ENCODE results near the gene AP2A2. TPM values are rescaled to one million over a fixed set of nuclear protein-coding genes. Genes with fewer than 3 reads are reported as not detected.
"Not testable (repeated sequence)": the region's sequence is repeated elsewhere in the genome, so short reads cannot be mapped to it uniquely, and the experiment has no call there.

Gene AP2A2
- polyA plus RNA-seq, 5 donors, result 74.4 to 84.3 (median 79.2) TPM

DNA sequence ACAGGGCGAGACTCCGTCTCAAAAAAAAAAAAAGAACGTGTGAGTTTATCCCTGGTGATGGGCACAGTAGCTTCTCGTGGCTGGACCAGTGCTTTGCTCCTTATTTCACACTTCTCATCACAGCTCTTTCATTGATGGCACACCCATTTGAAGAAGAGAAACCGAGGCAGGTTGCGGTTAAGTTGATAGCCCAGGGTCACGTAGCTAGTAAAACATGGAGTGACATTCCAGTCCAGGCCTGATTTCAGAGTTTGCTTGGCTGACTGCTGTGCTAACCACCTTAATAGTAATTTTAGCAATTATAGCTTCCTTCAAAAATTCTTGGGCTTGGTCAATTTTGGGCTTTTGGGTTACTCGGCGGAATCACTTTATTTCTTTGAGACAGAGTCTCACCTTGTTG, 25.8 kb downstream of the AP2A2 start:
- DNase-seq, result no peak

DNA sequence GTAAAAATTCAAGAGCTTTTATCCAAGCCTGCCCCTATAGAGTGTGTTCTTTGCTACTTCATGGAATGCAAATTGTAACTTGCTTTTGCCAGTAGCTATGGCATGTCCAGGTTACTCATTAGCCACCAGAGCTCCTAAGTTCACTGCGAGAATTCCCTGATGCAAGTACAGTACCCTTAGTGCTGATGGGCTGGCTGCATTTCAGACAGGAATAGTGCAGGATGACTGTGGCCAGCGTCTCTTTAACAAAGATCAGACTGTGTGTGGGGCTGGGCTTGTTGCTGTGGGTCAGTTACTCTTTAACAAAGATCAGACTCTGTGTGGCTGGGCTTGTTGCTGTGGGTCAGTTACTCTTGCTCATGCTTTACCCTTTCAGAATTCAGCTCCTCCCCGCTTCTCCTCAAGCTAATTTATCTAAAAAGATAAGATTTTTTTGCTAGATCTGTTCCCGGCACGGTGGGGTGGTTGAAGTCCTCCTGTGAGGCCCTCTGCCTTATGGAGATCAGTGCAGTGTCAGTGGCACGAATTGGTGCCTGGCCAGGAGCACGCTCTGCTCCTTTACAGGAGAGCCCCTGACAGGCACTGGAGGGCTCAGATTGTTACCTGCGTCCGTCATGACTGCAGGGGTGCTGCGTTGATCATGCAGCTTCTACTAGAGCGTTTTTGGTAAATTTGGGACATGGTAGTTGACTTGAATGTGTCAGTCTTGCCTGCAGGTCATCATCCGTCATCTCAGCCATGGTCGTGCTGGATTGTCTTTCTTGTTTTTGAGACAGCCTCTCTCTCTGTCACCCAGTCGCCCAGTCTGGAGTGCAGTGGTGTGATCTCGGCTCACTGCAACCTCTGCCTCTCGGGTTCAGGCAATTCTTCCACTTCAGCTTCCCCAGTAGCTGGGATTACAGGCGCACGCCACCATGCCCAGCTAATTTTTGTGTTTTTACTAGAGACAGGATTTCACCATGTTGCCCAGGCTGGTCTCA, 27.0 kb downstream of the AP2A2 start:
- DNase-seq, result peak; percentile 42 to 46

DNA sequence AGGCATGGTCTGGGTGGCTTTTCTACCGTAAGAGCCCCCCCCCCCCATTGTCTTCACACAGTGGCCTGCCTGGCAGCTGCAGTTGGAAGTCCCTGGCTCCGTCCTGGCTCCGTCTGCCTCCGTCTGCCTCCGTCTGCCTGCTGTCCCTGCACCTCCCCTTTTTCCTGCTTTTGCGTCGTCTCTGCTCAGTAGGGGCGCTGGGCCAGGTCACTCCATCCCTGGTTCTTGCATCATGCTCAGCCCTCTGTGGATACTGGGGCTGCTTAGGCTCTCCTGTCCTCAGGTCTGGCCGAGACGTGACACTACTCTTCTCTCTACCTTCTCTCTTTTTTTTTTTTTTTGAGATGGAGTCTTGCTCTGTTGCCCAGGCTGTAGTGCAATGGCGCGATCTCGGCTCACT, 27.8 kb downstream of the AP2A2 start:
- DNase-seq, result no peak

DNA sequence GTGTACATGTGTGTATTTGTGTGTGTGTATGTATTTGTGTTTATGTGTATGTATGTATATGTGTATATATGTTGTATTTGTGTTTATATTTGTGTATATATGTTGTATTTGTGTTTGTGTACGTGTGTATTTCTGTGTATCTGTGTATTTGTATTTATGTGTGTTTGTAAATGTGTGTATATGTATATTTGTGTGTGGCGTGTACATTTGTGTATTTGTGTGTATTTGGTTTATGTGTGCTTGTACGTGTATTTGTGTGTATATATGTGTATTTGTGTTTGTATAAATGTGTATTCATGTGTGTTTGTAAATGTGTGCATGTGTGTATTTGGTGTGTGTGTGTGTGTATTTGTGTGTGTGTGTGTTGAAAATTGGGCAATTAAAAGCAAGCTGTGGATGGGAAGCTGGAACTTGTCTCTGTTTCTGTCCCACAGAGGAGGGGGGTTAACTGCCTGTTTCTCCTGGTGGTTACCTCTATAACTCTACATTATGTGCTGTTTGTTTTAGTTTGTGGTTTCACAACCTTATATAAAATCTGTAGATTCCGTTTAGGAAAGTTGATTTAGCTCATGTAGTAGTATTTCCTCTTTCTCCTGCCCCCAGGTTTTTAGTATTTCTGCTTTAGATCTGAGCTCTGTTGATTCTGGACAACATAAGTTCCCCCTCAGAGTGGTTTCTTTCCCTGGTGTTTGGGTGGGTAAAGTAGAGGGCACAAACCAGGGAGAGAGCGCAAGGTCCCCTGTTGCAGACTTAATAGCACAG, 28.9 kb downstream of the AP2A2 start:
- no peak for DNase-seq

DNA sequence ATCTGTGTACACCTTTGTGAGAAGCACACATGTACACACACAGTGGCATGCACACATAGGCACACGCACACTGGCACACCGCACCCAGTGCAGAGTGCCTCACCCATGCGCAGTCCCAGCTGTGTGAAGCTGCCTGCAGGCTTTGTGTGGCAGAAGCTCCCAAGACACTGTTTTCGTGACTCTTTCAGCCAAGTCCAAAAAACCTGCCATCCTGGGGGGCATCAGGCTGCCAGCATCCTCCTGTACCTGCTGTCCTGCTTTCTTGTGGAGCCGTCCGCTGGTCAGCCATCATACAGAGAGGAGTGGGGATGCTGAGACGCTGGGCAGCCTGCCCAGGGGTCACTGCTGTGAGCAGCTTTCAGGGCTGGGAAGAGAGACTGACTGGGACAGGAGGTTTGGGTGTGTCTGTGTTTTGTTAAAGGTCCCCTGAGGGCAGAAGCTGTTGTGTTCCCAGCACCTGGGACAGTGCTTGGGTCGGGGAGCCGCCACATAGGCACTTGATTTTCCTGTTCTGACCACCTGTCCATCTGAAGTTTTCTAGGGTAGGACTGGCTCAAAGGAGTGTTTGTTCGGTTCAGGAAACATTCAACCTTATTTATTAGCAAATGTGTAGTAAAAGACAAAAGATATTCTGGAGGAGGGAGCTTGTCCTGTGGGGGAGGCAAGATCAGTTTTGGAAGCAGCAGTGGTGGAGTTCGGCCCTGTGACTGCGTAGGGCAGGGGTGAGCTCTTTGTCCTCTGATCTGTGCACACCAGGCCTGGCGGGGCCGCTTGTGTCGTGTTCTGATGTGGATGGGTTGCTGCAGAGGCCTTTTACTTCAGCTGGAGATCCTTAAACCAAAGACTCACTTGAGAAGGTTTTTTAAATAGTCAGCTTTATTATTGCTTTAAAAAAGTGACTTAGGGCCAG, 29.7 kb downstream of the AP2A2 start:
- DNase-seq, result no peak

DNA sequence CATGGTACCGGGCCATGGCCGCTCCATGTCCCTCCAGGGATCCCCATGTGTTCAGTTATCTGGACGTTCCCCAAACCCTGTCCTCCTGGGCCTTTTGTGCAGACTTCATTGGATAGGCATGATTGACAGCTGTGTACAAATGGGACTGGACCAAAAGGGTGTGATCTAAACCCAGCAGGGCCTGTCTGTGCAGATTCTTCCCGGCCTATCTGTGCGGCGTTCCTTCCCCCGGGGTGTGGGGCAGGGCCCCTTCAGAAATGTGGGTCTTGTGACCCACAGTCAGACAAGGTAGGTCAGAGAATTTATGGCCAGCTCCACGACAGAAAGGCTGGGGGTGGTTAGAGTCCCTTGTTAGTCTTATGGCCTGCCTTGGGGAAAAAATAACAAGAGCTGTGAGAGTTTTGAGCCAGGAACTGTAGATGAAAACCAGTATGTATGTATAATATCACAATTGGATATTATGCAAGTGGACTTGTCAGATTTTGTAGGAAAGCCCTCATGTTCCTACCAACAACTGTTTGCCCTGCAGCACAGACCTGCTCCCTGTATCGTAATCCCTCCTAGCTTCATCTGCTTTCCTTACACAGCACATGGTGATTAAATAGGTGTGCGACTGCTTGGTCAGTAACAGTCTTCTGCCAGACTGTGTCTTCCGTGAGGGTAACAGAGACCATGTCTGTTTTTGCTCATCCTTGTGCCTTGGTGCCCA, 31.7 kb downstream of the AP2A2 start:
- DNase-seq, result no peak

DNA sequence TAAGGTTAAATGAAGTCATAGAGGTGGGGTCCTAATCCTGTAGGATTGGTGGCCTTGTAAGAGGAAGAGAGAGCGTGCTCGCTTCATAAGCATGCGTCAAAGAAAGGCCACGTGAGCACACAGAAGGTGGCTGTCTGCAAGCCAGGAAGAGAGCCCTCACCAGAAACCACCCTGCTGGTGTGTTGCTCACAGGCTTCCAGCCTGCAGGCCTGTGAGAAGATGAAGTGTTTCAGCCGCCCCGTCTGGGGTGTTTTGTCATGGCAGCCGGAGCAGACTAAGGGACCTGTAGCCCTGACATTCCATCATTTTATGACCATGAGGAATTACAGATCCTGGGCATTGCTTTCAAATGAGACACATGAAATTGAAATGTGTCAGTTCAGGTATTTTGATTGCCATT, 32.4 kb downstream of the AP2A2 start:
- no peak for DNase-seq

DNA sequence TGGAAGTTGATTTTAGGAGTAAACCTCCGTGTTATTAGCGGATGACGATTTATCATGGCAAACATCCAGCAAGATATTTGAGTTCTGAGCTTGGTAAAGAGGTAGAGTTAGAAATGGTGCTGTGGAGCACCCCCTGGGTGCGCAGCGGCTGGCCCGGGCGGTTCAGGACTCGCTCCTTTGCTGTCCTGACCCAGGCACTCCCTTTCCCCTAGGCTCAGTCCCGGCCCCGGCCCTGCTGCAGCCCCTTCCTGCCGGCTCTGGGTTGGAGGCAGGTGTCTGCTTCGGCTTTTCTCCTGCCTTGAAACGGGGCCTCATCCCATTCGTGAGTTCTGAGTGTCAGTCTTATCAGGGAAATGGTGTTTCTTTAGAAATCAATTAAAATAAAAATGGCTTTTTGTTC, 33.4 kb downstream of the AP2A2 start:
- no peak for DNase-seq

DNA sequence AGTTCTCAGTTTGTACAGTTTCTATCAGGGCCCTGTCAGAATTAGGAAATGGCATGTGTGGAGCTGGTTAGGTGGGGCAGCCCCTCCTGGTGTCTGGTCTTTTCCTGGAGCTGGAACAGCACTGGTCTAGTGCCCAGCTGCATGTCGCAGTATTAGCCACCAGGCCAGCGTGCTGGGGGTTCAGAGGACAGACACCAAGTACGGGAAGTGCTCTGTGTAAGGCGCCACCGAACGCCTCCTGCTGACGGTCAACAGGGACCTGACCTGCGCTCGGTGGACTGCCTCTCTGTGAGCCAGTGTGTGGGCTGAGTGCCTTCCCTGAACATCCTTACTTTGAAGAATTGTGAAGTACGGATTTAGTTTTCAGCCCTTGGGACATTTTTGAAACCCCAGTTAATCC, 33.9 kb downstream of the AP2A2 start:
- DNase-seq, result no peak

DNA sequence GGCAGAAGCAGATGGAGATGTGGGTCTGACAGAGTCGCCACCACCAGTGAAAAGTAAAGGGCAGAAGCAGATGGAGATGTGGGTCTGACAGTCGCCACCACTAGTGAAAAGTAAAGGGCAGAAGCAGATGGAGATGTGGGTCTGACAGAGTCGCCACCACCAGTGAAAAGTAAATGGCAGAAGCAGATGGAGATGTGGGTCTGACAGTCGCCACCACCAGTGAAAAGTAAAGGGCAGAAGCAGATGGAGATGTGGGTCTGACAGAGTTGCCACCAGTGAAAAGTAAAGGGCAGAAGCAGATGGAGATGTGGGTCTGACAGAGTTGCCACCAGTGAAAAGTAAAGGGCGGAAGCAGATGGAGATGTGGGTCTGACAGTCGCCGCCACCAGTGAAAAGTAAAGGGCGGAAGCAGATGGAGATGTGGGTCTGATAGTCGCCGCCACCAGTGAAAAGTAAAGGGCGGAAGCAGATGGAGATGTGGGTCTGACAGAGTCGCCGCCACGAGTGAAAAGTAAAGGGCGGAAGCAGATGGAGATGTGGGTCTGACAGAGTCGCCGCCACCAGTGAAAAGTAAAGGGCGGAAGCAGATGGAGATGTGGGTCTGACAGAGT, 35.7 kb downstream of the AP2A2 start:
- not testable (repeated sequence) for DNase-seq

DNA sequence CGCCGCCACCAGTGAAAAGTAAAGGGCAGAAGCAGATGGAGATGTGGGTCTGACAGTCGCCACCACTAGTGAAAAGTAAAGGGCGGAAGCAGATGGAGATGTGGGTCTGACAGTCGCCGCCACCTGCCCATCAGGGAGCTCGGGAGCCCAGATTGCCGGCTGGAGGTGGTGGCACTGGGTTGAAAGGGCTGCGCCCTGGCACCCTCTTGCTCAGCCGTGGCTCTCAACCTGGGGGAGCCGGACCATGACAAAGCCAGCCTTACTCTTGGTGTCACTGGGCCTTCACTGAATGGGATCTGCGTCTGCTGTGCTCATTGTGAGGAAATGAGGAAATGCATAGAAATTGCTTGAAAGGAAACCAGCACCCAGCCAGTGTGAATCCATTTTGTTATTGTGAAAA, 36.3 kb downstream of the AP2A2 start:
- no peak for DNase-seq

DNA sequence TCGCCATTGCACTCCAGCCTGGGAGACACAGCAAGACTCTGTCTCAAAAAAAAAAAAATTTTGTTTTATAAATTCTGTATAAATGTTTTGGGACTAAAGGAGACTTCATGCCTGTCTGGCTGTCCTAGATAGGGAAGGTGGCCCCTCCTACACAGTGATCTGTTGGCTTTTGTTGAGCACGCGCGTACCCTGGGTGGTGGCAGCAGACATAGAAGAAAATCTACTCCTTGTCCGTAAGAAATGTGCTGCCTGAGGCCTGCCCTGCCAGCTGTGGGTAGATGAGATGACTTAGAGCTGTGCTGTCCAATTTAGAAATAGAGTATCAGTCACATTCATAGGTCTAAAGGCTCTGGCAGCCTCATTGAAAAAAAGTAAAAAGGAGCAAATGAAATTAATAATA, 37.0 kb downstream of the AP2A2 start:
- no peak for DNase-seq

DNA sequence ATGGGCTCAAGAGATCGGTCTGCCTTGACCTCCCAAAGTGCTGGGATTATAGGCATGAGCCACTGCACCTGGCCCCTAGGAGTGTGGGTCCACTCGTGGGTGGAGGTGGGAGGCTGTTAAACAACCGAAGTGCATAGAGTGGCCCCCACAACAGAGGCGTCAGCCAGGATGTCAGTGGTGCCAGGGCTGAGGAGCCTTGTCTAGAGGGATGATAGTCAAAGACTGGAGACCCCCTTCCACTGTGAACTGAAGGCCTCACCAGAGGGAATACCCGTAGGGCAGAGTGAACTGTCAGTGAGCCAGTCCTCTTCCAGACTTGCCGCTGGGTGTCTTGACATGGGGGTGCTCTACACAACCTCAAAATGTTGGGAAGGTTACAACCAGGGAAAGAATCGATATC, 38.2 kb downstream of the AP2A2 start:
- no peak for DNase-seq

DNA sequence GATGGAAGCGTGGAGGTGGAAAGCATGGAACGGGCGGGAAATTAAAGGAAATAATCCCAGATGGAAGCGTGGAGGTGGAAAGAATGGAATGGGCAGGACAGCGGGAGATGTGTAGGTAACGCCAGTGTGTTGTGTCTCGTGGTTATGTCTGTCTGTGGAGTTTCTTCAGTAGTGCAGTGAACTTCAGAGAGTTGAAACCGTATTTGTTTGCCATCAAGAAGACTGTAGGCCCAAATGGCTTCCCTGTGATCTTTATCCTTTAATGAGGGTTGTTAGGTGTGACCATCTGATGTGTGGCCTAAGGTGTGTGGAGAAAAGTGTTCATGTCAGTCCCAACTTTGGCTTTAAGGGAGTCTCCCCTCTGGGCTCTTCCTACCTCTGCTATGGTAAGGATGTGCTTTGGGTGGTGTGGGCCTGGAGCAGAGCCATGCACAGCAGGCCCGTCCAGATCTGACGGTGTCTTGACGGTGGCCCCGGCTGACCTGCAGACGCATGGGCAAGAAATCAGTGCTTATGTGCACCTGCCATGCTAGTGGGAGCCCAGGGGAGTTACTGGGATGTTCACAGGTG, 39.6 kb downstream of the AP2A2 start:
- DNase-seq, result no peak

DNA sequence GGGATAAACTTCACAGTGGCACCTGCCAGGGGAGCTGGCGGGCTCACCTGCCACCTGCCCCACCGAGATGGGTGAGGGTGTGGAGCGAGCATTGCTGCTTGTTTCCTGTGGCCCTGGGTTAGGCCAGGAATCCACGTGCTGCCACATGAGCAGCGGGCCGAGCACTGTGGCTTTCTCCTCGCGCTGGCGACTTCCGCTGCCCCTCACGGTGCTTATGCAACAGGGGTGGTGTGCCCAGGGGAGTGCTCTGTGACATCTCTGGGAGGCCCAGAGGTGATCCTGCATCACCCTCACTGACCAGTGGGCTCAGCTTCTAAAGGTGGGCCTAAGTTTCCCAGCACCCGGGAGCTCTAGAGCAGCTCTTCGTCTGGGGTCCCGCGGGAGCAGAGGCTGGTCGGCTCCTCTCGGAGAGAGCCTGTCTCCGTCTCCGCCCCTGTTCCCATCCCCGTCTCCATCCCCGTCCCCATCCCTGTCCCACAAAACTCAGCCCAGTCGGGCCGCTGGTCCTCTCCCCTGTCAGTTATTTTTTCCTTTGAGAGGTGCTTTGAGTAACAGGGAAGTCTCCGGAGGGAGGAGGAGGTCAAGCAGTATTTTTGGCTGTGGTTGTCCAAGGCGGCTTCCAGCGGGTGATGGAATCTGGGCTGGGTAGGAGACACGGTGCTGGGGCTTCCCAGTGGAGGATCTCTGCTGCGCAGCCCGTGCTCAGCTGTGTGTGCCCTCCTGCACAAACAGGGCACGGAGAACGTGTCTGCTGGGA, 42.5 kb downstream of the AP2A2 start:
- no peak for DNase-seq

DNA sequence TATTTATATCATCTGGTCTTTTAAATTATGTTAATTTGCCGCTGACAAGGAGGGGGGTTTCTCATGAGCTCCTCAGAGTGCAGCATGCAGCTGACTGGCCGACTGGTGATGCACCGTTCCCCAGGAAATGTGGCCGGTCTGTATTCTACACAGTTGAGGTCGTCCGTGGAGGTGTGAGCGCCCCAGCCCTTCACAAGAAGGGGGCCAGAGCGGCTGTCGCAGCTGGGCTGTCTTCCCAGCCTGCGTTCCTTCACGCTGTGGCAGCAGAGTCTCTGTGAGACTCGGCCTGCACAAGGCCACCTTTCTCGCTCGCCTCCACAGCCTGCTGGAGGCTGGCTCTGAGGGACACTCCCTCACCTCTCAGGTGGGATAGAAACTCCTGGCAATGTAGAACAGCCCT, 43.2 kb downstream of the AP2A2 start:
- DNase-seq, result no peak

DNA sequence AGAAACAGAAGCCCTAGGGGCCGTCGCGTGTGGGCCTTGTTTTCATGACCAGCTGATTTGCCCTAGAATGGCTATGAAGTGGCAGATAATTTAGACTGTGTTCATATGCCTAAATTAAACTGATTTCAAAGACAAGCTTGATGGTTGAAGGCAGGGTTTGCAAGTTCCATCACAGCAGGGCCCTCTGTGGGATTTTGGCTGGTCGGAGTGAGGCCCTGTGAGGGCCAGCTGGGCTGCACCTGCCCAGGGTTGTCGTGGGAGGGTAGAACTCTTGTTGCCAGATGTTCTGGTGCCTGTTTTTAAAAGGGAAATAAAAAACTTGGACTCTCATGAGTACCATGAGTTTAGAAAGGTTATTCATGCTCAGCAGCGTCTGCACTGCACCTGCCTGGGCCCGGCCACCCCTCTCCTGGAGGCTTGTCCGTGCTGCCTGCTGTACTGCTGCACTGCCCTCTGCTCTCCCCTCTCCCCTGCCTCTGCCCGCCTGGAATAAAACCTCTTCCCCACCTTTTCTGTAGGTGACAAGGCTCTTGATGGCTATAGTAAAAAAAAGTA, 44.1 kb downstream of the AP2A2 start:
- no peak for DNase-seq

DNA sequence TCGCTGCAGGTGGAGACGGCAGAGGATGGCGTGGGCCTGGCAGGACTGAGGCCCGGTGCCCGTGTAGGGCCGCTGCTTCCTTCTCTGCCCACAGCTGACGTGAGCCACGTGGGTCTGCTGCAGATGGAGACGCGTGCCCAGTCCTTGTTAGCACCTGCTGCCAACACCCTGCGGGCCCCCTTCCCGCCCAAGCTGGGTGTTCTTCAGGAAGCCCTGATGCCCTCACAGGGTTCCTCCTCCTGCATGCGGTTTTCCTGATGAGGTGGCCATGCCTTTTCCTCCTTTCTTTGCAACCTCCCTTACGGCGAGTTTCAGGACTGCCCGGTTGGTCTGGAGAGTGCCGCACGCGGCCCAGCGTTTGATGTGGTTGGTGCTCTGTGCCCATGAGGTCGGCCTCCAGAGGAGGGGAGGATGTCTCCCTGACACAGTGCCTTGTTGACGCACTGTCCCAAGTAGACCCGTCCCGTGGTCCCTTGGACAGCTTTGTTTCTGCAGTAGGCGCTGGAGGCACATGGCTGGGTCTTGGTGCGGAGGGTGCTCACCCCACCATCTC, 44.7 kb downstream of the AP2A2 start:
- no peak for DNase-seq

DNA sequence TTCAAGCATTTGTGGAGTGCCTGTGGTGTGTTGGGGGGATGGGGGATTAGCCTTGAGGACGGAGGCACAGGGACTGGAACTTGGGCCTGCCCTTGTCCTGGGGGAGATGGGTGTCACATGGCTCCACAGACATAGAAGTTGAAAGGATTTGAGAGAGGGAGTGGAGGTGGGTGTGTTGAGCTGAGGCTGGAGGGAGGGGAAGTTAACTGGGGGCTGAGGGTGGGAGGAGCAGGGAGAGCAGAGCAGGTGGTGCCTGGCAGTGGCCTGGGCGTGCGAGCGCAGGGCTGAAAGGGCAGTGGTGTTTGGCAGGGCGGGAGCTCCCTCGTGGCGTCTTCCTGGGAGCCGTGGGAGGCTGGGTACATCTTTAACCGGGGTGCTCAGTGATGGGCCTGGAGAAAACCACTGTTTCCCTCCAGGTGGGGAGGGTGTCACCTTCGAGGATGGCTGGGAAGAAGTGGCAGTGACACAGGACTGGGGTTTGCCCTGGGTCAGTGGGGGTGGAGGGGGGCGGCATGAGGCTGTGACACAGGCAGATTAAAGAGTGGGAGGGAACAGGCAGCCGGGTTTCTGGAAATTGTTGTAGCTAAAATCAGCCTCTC, 45.5 kb downstream of the AP2A2 start:
- no peak for DNase-seq

Data from right lung (tissue), 5 donors.